ENCODE data around the gene NKTR.

DNA sequence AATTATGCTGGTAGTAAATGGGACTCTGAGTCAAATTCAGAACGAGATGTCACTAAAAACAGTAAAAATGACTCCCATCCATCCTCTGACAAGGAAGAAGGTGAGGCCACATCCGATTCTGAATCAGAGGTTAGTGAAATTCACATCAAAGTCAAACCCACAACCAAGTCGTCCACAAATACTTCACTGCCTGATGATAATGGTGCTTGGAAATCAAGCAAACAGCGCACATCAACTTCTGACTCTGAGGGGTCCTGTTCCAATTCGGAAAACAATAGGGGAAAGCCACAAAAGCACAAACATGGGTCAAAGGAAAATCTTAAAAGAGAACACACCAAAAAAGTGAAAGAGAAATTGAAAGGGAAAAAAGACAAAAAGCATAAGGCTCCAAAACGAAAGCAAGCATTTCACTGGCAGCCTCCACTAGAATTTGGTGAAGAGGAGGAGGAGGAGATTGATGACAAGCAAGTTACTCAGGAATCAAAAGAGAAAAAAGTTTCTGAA lies 37.9 kb downstream of the NKTR start:
- TF ChIP-seq, protein P1, sequence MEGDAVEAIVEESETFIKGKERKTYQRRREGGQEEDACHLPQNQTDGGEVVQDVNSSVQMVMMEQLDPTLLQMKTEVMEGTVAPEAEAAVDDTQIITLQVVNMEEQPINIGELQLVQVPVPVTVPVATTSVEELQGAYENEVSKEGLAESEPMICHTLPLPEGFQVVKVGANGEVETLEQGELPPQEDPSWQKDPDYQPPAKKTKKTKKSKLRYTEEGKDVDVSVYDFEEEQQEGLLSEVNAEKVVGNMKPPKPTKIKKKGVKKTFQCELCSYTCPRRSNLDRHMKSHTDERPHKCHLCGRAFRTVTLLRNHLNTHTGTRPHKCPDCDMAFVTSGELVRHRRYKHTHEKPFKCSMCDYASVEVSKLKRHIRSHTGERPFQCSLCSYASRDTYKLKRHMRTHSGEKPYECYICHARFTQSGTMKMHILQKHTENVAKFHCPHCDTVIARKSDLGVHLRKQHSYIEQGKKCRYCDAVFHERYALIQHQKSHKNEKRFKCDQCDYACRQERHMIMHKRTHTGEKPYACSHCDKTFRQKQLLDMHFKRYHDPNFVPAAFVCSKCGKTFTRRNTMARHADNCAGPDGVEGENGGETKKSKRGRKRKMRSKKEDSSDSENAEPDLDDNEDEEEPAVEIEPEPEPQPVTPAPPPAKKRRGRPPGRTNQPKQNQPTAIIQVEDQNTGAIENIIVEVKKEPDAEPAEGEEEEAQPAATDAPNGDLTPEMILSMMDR (IDR thresholded peaks at IDR 0.05; ENCODE audit: insufficient read depth, low read depth, low read length), result no peak
- TF ChIP-seq EZH2 (IDR thresholded peaks at IDR 0.05; ENCODE audit: insufficient read depth, low read length), result no peak
